GM18951 (cell line): ENCODE results near the gene ZNF543.

Experiments used
- POLR2A ChIP-seq: IDR thresholded peaks from 4 replicates; pipeline ENCODE4 v1.6.1; 2011; ENCODE audit warnings: mild to moderate bottlenecking; ENCODE audit not compliant: insufficient read length, insufficient read depth; ENCODE audit errors: extremely low read depth
- in situ Hi-C: fragments of 300-500 bp; cut with MboI; formaldehyde crosslinking; loops from one replicate; pipeline ENCODE4 v1.12.0; 2022; ENCODE audit warnings: low sequenced_read_pairs, mixed read lengths, inconsistent platforms; ENCODE audit not compliant: unreplicated experiment

Gene ZNF543

DNA sequence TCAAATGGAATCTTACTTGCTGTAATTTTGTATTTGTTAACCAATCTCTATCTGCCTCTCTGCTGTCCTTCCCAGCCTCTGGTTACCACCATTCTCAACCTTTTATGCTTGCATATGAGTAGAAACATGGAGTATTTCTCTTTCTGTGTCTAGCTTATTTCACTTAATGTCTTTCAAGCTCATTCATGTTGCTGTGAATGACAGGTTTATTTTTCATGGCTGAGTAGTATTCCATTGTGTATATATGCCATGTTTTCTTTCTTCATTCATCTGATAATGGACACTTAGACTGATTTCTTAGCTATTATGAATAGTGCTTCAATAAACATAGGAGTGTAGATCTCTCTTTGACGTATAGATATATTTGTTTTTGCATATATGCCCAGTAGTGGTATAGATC, 26.6 kb upstream of the ZNF543 start:
- in situ Hi-C loops = no loop called here
- no peak for TF ChIP-seq POLR2A

DNA sequence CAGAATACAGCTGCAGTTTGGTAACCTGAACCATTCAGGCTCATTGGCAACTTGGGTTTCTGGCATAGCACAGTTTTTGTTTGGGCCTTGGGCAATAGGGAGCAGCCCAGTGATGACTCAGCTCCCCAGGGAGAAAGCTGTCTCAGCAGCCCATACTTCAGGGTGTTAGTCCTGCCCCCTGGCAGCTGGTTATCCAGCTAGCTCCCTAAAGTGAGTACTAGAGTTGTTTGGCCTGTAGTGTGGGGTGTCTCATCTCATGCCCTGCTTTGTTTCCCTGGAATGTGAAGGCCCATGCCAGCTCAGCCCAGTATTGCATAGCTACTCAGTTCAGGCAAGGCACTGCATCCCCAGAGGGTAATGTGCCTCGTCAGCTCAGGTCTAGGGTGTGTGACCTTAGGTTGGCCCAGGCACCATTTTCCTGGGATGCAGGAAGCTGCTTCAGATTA, 18.2 kb upstream of the ZNF543 start:
- no peak for TF ChIP-seq POLR2A
- in situ Hi-C loops = no loop called here

DNA sequence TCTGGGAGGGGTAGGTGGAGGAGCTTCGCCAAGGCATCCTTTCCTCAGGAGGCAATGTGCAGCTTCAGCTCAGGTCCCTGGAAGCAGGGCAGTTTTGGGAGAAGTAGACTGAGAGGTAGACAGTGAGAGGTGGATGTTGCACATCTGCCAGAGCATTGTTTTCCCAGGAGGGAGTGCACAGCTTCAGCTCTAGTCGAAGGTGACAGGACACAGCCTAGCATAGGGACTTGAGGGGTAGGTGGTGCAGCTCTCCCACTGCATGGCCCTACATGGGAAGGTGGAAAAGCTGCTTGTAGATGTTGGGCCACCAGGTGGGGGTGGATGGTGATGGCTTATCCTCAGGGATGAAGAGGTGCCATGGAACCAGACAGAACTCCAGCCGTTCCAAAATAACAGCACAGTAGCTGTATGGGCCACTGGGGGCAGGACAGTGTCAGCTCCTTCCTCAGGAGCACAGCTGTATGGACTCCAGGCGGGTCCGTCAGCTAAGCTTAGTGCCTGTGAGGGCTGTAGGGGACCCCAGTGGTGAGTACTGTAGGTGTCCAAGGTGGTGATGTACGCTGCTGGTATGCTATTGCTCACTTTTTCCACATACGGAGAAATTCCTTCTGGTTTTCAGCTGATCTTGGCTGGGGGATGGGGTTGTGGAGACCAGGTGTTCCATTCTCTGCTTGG, 17.4 kb upstream of the ZNF543 start:
- in situ Hi-C loops = no loop called here
- TF ChIP-seq POLR2A = no peak

DNA sequence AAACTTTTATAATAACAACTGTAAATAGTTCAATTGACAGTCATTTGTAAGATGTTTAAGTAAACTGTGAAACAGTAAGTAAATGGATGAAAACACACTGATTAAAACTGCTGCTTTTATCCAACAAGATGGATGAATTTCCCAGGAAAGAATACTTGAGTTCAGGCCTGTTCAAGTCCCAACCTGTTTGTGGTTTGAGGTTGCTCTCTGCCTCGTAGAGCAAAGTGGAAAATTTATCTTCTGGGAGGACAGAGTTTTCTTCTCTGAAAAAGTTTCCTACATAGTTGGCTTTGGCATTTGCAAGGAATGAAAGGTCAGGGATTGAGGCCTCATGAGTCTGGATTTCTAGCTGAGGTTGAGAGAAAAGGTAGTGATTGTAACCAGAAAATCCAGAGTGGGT, 15.2 kb upstream of the ZNF543 start:
- in situ Hi-C loops = no loop called here
- TF ChIP-seq POLR2A = no peak

DNA sequence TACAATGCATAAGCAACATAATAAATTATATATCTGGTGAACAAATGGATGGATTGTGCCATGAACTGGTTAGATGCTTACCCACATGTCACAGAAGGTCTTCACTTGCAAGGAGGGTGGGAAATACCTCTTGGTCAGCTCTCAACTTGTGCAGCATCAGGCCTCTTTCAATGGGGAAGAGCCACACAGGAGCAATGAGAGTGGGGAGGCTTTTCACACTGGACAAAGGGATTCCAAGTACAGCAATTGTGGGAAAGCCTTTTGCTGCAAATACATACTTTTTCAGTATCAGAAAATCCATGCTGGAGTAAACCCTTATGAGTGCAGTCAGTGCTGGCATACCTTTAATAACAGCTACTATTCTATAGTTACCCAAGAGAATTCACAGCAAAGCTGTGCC, 11.8 kb upstream of the ZNF543 start:
- in situ Hi-C loops = no loop called here
- no peak for TF ChIP-seq POLR2A

DNA sequence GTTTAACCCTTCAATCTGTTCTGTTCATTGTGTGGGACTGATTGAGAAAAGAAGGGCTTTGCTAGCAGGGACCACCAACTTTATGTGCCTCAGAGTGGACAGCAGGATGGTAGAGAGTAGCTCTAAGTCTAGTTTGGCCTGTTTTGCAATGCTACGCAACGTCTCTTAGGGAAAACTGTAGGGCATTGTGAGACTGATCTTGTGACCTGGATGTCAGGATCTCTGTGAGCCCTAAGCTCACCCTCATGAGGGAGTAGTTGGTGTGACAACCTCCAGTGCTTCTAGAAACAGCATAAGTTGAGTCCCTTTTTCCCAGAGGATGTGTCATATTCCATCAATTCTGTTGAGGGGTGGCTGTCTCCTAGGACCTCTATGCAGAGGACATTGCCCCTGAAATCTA, 9.5 kb upstream of the ZNF543 start:
- in situ Hi-C loops = no loop called here
- TF ChIP-seq POLR2A = no peak

DNA sequence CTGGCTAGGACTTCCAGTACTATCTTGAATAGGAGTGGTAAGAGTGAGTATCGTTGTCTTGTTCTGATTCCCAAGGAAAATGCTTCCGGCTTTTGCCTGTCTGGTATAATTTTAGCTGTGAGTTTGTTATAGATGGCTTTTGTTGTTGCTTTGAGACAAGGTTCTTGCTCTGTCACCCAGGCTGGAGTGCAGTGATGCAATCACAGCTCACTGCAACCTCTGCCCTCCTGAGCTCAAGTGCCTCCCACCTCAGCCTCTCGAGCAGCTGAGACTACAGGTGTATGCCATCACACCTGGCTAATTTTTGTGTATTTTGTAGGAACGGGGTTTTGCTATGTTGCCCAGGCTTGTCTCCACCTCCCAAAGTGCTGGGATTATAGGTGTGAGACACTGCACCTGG, 6.1 kb upstream of the ZNF543 start:
- in situ Hi-C loops = no loop called here
- TF ChIP-seq POLR2A = no peak

DNA sequence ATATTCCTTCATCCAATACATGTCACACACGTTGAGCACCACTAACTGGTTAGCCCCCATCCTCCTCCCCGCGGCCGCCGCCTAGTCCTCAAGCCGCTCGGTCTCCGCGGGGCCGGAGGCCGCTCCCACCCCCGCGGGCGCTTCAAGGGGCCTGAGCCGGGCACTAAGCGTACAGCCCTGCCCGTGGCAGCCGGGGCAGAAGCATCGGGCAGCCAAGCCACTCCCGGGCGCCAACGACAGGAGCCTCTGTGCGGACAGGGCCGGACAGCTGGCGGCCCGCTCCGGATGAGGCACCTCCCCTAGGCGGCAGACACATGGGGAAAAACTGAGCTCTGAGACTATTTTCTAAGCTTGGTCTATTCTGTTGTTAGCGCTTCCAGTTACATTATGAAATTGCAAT, 2.8 kb upstream of the ZNF543 start:
- in situ Hi-C loops = no loop called here
- TF ChIP-seq POLR2A = no peak

DNA sequence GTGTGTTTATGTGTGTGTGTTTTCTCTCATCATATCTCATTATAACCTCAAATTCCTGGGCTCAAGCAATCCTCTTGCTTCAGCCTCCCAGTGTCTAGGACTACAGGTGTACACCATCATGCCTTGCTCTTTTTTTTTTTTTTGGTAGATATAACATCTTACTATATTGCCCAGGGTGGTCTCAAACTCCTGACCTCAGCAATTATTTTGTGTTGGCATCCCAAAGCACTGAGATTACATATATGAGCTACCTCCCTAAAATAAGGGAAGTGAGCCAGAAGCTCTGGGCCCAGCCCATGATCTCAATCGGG, 448 bp upstream of the ZNF543 start:
- in situ Hi-C loops = no loop called here
- no peak for TF ChIP-seq POLR2A

DNA sequence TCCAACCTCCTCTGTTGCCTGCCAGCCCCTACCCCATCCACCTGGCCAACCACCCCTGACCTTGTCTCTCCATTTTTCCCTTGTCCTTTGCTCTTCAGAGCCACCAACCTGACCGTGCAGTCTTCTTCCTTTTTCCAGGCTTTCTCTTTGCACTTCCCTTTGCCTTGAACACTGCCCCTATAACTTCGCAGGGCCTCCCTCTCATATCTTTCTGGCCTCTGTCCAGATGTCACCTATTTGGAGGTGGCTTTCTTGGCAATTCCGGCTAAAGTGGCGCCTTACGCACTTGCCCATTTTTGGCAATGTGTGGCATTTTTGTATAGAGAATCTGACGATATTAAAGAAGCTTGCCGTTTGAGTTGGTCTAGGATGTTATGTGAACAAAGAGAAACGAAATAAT, 844 bp downstream of the ZNF543 start:
- in situ Hi-C loops = no loop called here
- no peak for TF ChIP-seq POLR2A

DNA sequence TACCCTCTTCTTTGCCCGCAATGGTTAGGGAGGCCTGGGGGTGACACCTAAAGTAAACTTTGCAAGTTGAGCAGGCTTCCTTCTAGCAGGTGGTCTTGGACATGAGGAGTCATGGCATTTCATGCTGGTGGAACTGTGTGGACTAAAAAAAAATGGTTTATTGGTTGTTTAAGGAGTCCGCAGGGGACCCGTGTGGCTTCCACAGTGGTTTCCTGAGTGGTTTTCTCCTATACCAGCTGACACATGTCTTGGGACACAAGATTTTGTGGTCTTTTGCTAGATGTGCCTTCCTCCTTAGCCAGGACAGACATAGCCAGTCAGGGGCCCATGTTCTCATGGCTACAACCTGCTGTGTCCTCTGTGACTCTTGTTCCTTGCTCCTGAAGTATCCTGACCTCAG, 1.5 kb downstream of the ZNF543 start:
- in situ Hi-C loops = no loop called here

DNA sequence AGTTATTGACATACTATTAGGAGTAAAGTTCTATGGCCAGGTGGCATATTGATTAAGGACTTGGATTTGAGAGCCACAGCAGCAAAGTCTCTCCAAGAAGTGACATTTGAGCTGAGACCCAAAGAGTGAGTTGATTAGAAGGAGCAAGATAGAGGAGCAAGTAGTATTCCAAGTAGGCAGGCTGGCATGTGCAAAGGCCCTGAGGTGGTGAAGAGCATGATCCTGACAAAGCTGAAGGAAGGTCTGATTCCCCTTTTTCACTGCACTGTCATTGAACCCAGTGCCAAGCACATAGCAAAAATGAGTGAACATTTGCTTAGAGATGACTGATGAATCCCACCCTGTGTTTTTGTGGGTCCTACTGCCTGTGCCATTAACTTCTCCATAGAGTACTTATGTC, 4.7 kb downstream of the ZNF543 start:
- no peak for TF ChIP-seq POLR2A
- in situ Hi-C loops = no loop called here

More for the DNA sequence above, 1.5 kb downstream of the ZNF543 start:
- TF ChIP-seq POLR2A = no peak

DNA sequence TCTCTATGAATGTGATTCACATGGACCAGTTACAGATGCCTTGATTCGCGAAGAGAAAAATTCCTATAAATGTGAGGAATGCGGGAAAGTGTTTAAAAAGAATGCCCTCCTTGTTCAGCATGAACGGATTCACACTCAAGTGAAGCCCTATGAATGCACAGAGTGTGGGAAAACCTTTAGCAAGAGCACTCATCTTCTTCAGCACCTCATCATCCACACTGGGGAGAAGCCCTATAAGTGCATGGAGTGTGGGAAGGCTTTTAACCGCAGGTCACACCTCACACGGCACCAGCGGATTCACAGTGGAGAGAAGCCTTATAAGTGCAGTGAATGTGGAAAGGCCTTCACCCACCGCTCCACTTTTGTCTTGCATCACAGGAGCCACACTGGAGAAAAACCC, 7.7 kb downstream of the ZNF543 start:
- no peak for TF ChIP-seq POLR2A
- in situ Hi-C loops = no loop called here

DNA sequence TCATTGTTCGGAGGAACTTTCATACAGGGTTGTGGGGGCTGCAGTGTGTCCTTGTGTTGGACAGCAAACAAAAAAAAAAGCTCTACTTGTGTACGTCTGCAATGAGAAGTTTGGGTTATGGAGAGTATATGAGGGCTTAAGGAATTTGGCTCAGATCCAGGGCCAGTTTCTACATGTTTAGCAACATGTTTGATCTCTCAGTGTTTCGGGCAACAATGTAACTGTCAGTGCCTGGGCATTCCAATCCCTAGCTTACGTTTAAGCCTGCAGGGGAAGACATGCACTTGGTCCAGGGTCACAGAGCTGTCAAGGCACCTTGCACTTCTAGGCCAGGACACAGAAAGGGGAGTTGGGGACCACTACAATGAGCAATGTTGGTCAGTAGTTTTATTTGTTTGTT, 13.9 kb downstream of the ZNF543 start:
- TF ChIP-seq POLR2A = no peak
- in situ Hi-C loops = no loop called here

DNA sequence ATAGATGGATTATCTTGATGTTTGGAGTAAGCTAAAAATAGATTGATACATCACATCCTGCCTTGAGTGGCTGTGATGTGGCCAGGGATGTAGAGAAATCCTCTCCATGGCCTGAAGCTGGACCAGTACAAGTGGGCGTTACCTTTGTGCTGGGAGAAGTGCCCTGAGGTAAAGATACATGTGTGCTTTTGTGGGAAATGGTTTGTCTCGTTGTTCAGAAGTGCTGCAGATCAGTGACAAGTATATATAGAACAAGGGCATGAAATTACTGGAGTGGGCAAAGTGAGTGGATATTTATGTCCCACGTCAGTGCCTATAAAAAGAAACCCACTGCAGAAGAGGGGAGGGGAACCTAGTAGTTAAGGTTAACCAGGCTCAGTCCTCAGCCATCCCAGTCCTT, 18.6 kb downstream of the ZNF543 start:
- TF ChIP-seq POLR2A = no peak
- in situ Hi-C loops = no loop called here
